Activated T-helper 1 cell treated with anti-CD3 and anti-CD28 coated beads, Interleukin-2, amount 50 U/mL, for 16 hours (primary cell): Measurements from ENCODE around the gene EIF4EBP2.

Source experiments
- DNase-seq, 2 donors: peaks; one replicate each; pipeline ENCODE4 v3.0.0-alpha.2; 2020; ENCODE audit warnings: low read depth in 1 of 2, low spot score in 1 of 2

The EIF4EBP2 gene

DNA sequence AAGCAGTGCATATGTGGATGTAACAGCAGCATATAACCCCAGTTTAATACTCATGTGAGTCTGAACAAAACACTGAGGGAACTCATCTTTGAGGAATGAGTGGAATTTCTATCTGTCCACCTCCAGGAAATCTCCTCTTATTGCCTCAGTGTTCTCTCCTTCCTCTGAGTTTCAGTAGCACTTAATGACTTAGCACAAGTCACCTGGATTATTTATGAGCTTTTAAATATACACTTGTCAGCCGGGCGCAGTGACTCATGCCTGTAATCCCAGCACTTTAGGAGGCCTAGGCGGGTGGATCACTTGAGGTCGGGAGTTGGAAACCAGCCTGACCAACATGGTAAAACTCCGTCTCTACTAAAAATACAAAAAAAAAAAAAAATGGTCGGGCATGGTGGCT is 25.8 kb upstream of the EIF4EBP2 start:
- DNase-seq: no peak

DNA sequence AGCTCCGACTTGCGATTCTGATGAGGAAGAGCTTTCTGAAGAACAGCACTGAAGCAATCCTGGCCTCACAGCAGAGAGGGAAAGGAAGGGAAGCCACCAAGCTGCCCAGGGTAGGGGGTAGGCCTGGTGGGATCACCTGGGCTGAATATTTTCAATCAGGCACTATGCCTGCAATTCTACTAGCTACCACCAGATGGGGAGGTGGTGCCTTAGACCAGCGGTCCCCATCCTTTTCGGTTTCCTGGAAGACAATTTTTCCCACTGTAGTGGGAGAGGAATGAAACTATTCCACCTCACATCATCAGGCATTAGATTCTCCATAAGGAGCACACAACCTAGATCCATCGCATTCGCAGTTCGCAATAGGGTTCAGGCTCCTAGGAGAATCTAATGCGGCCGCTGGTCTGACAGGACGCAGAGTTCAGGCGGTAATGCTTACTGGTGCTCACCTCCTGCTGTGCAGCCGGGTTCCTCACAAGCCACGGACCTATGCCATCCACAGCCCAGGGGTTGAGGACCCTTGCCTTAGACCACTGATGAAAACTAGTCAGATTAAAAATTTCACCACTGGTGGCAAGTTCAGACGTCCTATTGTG is 24.3 kb upstream of the EIF4EBP2 start:
- no peak for DNase-seq

DNA sequence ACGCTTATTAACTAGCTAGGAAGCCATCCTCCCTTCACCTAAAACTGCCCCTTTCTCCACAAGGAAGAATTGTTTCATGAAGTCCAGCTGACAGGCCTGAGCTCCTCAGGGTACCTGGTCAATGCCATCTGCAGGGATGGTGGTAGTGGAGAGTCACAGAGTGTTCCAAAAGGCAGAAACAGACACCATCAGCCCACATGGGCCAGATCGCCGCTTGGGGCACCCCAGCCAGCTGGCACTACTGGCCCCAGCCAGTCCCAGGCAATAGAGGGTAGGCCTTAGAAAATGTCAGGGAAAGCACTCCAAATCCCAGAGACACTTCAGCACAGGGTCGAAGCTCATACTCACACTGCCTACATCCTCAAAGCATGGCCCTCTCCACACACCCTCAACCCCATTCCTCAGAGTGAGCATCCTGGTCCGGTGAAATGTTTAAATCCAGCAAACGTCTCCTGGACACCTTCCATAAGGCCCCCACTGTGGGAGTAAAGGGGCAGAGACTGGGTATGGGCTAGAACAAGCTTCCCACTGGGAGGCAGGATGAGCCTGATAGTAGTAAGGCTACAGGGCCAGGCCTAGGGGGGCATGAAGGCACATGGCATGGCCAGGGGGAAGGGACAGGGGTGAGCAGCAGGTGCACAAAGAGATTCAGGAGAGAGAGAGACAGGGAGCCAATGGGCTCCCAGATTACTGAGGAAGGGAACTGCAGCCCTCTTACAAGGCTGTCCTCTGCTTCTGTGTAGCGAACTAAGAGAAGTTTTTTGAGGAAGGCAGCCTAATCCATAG is 23.4 kb upstream of the EIF4EBP2 start:
- DNase-seq: no peak

DNA sequence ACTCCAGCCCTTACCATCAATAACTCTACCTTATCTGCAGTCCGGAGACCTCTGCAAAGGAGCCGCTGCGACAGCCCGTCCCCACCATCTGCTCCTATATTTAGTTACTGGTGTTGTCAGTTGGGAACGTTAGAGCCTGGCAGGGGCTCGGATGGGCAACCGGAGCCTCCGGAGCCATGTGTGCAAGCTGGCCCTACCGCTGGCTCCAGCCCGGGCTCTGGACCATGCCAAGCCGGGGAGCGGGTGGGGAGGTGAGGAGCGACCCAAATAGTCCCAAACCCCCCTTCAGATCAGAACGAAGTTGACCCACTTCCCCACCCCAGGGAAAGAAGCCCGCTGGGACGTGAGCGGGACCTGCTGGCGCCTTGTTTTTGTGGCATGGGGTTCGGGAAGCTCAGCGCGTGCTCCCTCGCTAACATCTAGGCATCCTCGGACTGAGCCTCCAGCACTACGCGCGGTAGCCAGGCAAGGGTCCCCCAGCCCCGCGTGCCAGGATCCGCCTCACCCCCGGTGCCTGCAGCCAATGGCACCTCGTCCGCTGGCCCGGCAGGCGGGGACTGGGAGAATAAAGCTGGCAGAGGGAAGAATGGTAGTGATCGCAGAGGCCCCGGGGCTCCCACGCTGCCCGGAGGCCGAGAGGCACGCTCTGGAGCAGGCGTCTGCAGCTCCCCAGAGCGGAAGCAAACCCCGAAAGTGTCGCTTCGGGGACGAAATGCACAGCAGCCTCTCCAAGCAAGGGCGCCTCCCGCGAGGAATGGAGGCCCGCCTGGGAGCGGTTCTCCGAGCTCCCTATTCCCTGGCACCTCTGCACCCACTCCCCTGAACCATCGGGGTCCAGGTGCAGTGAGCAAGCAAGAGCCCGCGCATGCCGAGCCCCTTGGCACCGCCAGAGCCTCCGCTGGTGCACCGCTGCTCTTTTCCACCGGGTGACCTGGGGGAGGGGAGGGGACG is 22.2 kb upstream of the EIF4EBP2 start:
- DNase-seq: no peak

- no peak for DNase-seq
These were observed 12.3 kb upstream of the EIF4EBP2 start for GRCh38 chr10:70391654-70392053.

GRCh38 chr10:70396140-70396539 is 7.8 kb upstream of the EIF4EBP2 start:
- DNase-seq: no peak

DNA sequence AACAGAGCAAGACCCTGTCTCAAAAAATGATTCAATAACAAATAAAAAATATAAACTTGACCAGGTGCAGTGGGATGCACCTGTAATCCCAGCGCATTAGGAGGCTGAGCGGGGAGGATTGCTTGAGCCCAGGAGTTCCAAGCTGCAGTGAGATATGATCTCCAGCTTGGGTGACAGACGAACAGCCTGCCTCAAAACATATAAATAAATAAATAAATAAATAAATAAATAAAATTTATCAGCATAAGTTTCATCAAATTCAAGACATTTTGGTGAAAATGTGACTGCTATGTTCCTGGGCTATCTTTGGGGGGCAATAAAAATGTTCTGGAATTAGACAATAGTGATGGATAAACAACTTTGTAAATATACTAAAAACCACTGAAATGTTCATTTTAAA is 4.8 kb upstream of the EIF4EBP2 start:
- DNase-seq: no peak

DNA sequence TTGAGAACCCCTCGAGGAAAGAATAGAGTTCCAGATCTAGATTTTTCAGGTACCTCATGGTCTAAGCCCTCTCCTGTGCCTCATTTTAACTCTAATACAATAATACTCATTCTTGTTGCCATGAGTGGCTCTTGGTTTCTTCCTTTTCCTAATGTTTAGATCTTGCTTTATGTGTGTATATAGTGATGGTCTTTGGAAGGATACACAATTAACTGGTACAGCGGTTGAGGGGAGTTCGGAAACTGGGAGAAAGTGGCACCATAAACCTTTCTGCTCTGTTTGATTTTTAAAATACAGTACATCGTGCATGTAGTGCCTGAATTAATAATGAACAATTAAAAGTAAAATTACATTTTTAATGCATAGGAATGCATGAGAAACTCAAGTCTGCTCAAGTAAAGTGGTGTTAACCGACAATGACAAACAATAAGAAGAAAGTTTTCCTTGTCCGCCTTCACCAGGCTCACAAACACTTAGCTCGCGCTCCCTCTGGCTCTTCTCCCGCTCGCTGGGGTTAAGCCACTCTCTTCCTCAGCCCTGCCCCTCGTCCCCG is 386 bp upstream of the EIF4EBP2 start:
- DNase-seq: no peak

DNA sequence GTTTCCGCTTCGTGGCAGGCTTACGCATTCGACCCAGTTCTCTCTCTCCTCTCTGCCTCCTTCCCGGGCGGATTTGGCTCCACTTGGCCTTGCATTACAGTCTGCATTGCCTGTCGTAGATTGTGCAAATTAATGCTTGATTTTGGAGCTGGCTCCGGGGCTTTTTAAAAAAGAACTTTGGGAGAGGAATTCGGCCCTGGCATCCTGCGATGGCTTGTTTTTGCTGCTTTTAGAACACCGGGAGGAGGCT is 767 bp downstream of the EIF4EBP2 start:
- no peak for DNase-seq

DNA sequence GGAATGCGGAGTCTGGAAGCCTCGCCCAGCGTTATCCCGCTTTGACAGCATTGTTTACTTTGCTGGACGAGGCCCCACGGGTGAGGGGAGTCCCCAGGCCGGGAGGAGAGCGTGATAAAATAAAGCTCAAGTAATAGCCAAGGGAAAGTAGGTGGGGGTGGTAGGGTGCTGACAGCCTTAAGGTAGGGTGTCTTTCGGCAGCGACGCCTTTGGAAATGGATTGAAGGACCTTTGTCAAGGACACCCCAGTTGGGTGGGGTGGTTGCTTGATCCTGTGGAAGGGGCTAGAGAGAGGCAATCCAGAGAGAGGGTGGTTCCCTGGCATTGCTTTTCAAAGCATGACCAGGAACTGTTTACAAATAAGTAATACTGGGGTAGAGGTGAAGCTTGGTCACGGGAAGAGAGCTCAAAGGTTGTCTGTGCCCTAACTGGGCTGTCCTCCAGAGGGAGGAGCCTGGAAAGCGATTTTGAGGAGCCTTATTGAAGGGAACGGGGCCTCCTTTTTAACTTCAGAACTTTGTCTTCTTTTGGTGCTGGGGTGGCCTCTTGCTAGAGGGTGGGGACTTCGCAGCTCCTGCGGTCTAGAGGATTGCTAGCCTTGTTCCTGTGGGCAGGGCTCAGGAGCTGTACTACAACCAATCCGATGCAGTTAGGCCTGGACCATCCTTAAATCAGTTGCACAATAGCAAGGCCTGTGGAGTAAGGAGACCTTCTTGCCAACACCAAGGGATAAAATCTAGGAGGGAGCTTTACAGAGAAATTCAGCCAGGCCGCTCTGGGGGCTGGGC is 1.3 kb downstream of the EIF4EBP2 start:
- no peak for DNase-seq

DNA sequence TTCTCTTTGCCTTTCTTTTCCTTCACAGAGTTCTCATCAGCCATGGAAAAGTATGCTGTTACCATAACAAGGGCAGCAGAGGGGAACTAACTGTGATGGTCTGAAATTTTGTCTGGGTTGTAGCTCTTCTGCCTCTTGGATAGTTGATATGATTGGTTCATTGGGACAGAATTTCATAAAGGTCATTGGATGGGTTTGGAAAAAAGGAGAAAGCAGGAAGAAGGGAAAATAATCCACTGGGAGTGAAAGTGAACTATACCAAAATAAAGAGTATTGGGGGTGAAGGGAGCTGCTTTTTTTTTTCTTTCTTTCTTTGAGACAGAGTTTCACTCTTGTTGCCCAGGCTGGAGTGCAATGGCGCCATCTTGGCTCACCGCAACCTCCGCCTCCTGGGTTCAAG is 5.8 kb downstream of the EIF4EBP2 start:
- DNase-seq: no peak

- no peak for DNase-seq
These were observed 6.7 kb downstream of the EIF4EBP2 start for GRCh38 chr10:70410608-70411007.

GRCh38 chr10:70412356-70412755 is 8.4 kb downstream of the EIF4EBP2 start:
- DNase-seq: no peak

- no peak for DNase-seq
These were observed 13.6 kb downstream of the EIF4EBP2 start for GRCh38 chr10:70417568-70417967.

GRCh38 chr10:70418229-70418628 is 14.3 kb downstream of the EIF4EBP2 start:
- DNase-seq: no peak

DNA sequence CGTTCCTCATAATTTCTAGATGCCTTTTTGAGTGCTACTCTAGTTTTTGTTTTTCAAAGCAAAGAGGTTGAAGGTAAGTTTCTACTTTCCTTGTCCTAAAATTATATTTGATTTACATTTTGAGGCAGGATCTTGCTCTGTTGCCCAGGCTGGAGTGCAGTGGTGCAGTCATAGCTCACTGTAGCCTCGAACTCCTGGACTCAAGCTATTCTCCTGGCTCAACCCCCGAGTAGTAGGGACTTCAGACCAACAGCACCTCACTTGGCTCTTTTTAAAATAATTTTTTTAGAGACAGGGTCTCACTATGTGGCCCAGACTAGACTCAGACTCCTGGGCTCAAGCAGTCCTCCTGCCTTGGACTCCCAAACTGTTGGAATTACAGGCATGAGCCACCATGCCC is 14.8 kb downstream of the EIF4EBP2 start:
- DNase-seq: no peak

DNA sequence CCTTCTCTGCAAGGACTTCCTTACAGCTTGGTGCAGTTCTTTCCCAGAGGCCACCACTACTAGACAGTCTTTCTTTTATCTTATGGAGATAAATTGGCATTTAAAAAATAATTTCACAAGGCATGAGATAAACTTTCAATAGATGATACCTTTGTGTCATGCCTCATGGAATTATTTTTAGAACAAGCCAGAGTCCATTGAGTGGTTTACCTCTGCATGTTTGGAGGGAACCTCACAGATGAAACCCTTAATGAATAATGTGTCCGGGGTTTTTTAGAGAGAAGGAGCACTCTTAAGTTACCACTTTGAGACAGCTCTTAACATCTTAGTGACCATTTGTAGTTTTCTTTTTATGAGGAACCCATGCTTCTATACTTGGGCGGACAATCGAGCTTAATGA is 20.4 kb downstream of the EIF4EBP2 start:
- no peak for DNase-seq

GRCh38 chr10:70425096-70425495 is 21.2 kb downstream of the EIF4EBP2 start:
- DNase-seq: no peak

DNA sequence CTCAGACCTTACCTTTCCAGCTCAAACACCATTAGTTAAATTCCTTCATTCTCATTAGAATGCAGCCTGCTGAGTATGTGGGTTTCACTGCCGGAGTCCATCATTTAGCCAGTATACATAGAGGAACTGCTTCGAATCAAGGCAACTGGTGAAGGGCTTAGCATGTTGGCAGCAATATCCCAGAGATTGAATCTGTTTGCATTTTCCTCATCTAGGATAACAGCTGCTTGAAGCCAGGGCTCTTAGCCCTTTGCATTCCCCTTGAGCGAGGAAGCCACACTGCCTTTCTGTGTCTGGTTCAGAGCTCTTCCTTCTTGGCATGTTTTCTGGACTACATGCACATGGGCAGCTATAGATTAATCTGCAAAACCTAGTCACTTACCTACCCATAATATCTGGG is 22.9 kb downstream of the EIF4EBP2 start:
- no peak for DNase-seq

DNA sequence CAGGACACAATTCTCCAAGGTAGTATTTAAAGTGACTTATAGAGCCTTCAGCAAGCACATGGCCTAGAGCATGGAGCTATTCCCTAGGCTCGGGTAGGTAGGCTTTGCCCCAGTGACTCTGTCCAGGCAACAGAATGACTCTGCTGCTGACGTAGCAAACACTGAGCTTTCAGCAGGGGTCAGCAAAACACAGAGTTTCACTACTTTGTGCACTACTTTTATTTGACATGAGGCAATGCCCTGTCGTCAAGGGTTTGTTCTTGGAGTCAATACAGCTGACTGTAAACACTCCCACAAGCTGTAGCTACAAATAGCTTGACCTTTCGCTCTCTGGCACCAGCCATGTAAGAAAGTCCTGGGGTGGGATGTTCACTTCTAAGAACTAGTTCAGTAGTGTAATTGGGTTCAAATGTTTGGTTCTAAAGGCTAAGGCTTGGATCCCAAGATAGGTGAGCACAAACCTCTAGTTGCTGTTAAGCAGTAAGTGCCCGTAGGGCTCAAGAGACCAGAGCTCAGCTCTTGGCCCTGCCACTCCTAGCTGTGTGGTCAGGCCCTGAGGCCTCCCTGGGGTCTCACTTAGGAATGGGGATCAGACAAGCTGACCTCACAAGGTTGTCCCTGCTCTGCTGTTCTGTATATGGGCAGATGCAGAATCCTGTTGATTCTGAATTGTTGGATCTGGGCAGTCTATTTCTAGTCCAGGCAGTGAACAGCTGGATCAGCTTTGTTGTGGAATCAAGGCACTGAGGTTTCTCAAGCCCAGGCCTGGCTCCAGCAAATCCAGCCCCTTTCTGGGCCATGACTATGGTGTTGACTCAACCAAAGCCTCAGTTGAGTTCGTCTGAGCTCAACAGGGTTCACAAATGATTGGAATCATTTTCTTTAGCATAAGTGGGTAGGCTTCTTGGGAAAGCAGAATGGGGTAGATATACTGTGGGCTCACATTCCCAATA is 26.8 kb downstream of the EIF4EBP2 start:
- DNase-seq: no peak
